Effector memory CD4-positive, alpha-beta T cell (primary cell): ENCODE results near the gene CENPA.

Experiments used
- DNase-seq, 3 donors: peaks; one replicate each; pipeline ENCODE4 v3.0.0-alpha.2; 2020
- H3K27ac ChIP-seq: 2 replicates; pipeline ENCODE4 v1.7.0; 2013; ENCODE audit warnings: mild to moderate bottlenecking, low read length, moderate library complexity; ENCODE audit not compliant: insufficient read depth, poor library complexity, severe bottlenecking
- H3K27me3 ChIP-seq: replicated peaks from 2 replicates; pipeline ENCODE4 v1.7.0; 2013; ENCODE audit warnings: mild to moderate bottlenecking, low read length; ENCODE audit not compliant: insufficient read depth, control insufficient read depth, poor library complexity, severe bottlenecking
- H3K36me3 ChIP-seq: 2 replicates; pipeline ENCODE4 v1.7.0; 2013; ENCODE audit warnings: mild to moderate bottlenecking, low read length, moderate library complexity; ENCODE audit not compliant: control insufficient read depth, insufficient read depth
- H3K4me1 ChIP-seq: 2 replicates; pipeline ENCODE4 v1.7.0; 2013; ENCODE audit warnings: low read length, mild to moderate bottlenecking; ENCODE audit not compliant: control insufficient read depth, insufficient read depth, poor library complexity, severe bottlenecking
- H3K4me3 ChIP-seq: 2 replicates; pipeline ENCODE4 v1.7.0; 2013; ENCODE audit warnings: low read length, low read depth, mild to moderate bottlenecking; ENCODE audit not compliant: insufficient read depth, poor library complexity, severe bottlenecking
- H3K9me3 ChIP-seq: 2 replicates; pipeline ENCODE4 v1.7.0; 2013; ENCODE audit warnings: mild to moderate bottlenecking, low read length, moderate library complexity; ENCODE audit not compliant: control insufficient read depth

The CENPA gene

DNA sequence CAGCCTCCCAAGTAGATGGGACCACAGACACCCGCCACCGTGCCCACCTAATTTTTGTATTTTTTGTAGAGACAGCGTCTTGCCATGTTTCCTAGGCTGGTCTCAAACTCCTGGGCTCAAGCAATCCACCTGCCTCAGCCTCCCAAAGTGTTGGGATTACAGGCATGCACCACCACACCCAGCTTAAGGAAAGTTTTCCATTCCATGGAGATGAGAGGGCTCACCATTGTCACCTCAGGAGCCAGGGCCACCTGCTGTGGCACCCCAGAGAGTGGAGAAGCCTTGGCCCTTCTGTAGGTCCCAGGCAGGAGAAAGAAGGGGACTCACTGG lies 17.1 kb upstream of the CENPA start:
- Histone ChIP-seq H3K27me3 (no peaks in the 10 kb centered on the region), H3K4me1 (peaks cover 30% of the 10 kb centered on the region), H3K4me3 (no peak overlapping the region), H3K9me3 (no peaks in the 10 kb centered on the region), H3K36me3 (no peaks in the 10 kb centered on the region), H3K27ac (no peak overlapping the region)
- no peak for DNase-seq

DNA sequence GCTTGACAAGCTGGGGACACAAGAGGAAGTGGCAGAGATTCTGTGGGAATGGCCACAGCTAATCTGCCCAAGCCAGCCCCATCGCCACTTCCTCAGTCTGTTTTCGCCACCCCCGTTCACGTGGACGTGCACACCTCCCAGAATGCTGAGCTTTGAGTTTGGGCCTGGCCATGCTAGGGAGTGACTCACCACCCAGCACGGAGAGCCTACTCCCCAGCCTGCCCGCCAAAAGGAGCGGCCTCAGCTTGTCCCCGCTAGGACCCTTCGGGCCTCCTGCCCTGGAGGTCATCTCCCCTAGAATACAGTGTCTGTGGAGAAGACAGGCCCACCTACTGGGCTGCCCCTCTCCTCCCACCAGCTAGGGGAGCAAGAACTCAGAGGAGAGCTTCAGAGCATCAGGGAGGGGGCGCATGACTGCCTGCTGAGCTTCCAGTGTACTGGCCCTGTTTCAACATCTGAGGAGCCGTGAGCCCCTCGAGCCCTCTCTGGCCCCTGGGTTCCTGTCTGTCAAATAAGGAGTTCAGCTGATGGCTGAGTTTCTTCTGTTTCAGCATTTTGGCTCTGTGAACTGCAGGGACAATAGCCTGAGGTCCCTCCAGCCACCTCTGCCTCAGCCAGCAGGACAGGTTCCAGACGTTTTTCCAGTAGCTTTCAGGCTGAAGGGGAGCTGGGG lies 16.6 kb upstream of the CENPA start:
- Histone ChIP-seq H3K4me3 (no peak overlapping the region), H3K27ac (peak overlapping the region; percentile 18), H3K9me3 (no peaks in the 10 kb centered on the region), H3K4me1 (peaks cover 30% of the 10 kb centered on the region), H3K27me3 (no peaks in the 10 kb centered on the region), H3K36me3 (no peaks in the 10 kb centered on the region)
- DNase-seq: no peak

DNA sequence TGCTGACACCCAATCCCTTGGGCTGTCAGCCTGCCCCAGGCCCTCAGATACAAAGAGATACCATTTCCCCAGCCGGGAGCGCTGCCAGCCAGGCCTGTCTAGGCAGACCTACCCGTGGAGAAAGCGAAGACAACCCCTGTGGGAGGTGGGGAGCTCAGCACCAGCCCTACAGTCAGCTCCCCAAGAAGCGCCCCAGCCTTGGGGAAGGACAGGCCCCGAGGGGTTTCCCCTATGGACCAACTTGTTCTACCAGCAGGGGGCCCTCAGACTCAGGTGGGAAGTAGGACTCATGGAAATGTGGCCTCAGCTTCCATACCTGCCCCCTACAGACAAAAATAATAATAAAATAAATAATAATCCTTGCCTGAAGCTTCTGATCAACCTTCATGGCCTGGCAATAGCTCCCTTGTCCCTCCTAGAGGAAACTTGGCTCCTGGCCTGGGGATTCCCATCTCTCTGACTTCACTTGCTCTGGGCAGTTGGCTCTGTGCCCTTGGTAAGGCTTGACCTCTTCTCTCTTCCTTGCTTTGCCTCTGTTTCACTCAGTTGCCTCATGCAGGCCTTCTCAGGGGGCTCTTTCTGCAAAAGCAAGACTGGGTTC lies 14.8 kb upstream of the CENPA start:
- Histone ChIP-seq H3K36me3 (peaks cover 14% of the 10 kb centered on the region), H3K4me3 (no peak overlapping the region), H3K27ac (peak overlapping the region; percentile 37), H3K4me1 (peaks cover 16% of the 10 kb centered on the region), H3K9me3 (no peaks in the 10 kb centered on the region), H3K27me3 (no peaks in the 10 kb centered on the region)
- peak in 1 of 3 donors; percentile 17 for DNase-seq

DNA sequence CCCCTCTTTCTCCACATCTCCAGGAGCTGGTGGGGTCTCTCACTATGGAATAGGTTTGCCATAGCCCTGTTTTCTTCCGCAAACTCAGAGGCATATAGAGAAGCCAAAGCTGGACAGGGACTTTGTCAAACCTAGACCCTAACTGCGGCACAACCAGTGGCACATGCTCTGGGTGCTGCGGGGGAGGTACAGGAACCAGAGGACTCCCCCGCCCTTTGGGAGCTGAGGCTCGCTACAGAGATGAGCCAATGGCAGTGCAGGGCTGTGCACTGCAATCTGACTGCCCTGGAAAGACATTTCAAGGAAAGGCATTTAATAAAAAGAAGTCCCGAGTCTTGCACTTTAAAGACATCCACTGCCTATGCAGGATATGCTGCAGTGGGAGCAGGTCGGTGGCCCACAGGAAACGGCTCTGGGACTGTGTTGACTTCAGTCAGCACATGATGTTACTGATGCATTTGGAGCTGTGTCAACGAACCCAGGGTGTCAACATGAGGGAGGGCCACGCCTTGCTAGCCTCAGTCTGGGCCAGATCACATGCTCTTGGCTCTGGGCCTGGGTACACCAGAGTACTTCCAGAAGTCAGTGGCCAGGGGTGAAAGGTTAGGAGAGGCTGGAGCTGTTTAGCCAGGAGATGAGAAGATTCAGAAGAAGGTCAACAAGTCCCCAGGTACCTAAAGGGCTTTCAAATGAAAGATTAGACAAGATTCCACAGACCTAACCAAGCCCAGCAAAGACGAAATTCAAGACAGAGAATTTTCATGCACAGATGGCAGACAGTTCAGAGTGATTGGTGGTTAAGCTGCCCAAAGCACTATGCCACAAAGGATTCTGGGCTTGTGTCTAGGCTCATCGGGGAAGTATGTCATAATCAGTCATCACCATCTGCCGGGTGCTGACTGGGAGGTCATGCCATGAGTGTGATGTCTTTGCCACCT lies 13.5 kb upstream of the CENPA start:
- Histone ChIP-seq H3K4me3 (no peak overlapping the region), H3K9me3 (no peaks in the 10 kb centered on the region), H3K27ac (peak overlapping the region; percentile 37), H3K36me3 (peaks cover 22% of the 10 kb centered on the region), H3K4me1 (peaks cover 11% of the 10 kb centered on the region), H3K27me3 (no peaks in the 10 kb centered on the region)
- DNase-seq: no peak

DNA sequence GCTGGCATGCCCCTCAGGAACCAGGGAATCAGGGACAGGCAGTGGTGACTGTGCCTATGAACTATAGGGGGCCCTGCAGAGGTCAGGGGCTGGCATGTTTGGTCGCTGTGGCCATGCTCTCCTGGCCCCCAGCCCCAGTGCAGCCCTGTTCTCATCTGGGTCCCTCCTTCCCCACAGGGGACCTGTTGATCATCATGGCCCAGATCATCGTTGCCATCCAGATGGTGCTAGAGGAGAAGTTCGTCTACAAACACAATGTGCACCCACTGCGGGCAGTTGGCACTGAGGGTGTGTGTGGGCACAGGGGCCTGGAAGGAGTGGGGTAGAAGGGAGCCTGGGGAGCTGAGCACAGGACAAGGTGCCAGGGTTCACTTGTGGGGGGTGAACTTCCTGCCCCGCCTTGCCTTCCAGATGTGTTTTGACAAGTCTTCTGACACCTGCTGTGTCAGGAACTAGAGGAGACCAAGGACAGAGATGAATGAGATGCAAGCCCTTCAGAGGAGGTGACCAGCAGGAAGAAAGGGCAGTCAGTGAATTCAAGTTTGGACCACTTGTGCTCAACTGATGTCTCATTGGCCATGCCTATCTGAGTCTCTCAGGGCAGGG lies 9.6 kb upstream of the CENPA start:
- Histone ChIP-seq H3K9me3 (no peaks in the 10 kb centered on the region), H3K27ac (no peak overlapping the region), H3K4me3 (no peak overlapping the region), H3K36me3 (peaks cover 54% of the 10 kb centered on the region), H3K27me3 (no peaks in the 10 kb centered on the region), H3K4me1 (peaks cover 7% of the 10 kb centered on the region)
- no peak for DNase-seq

DNA sequence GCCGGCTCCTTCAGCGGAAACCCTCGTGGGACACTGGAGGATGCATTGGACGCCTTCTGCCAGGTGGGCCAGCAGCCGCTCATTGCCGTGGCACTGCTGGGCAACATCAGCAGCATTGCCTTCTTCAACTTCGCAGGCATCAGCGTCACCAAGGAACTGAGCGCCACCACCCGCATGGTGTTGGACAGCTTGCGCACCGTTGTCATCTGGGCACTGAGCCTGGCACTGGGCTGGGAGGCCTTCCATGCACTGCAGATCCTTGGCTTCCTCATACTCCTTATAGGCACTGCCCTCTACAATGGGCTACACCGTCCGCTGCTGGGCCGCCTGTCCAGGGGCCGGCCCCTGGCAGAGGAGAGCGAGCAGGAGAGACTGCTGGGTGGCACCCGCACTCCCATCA lies 7.8 kb upstream of the CENPA start:
- DNase-seq: no peak
- Histone ChIP-seq H3K4me3 (no peak overlapping the region), H3K36me3 (peaks cover 54% of the 10 kb centered on the region), H3K27me3 (no peaks in the 10 kb centered on the region), H3K27ac (no peak overlapping the region), H3K4me1 (no peaks in the 10 kb centered on the region), H3K9me3 (no peaks in the 10 kb centered on the region)

DNA sequence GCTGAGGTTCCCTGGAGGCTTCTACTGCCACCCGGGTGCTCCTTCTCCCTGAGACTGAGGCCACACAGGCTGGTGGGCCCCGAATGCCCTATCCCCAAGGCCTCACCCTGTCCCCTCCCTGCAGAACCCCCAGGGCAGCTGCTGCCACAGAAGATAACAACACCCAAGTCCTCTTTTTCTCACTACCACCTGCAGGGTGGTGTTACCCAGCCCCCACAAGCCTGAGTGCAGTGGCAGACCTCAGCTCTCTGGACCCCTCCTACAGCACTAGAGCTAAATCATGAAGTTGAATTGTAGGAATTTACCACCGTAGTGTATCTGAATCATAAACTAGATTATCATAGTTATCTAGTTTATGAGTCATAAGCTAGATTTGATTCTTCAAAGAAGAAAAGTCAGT lies 7.3 kb upstream of the CENPA start:
- Histone ChIP-seq H3K4me3 (no peak overlapping the region), H3K9me3 (no peaks in the 10 kb centered on the region), H3K27ac (no peak overlapping the region), H3K4me1 (no peaks in the 10 kb centered on the region), H3K27me3 (no peaks in the 10 kb centered on the region), H3K36me3 (peaks cover 54% of the 10 kb centered on the region)
- DNase-seq: no peak

DNA sequence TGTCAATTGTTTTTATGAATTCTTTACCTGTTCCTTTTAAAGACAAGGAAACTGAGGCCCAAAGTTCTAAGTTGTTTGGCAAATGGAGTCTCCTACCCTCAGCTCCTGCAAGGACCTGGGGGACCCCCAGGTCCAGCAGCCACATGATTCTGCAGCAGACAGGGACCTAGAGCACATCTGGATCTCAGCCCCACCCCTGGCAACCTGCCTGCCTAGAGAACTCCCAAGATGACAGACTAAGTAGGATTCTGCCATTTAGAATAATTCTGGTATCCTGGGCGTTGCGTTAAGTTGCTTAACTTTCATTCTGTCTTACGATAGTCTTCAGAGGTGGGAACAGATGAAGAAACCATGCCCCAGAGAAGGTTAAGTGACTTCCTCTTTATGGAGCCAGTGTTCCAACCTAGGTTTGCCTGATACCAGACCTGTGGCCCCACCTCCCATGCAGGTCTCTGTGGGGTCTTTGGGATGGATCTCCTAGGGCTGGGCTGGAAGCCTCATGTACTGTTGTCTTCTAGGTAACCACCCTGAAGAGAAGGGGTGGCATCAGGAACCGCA lies 5.6 kb upstream of the CENPA start:
- H3K4me3 ChIP-seq: no peak overlapping the region
- peaks cover 48% of the 10 kb centered on the region for H3K36me3 ChIP-seq
- H3K4me1 ChIP-seq: peaks cover 6% of the 10 kb centered on the region
- H3K27me3 ChIP-seq: no peaks in the 10 kb centered on the region
- no peak for DNase-seq
- no peak overlapping the region for H3K27ac ChIP-seq
- no peaks in the 10 kb centered on the region for H3K9me3 ChIP-seq

DNA sequence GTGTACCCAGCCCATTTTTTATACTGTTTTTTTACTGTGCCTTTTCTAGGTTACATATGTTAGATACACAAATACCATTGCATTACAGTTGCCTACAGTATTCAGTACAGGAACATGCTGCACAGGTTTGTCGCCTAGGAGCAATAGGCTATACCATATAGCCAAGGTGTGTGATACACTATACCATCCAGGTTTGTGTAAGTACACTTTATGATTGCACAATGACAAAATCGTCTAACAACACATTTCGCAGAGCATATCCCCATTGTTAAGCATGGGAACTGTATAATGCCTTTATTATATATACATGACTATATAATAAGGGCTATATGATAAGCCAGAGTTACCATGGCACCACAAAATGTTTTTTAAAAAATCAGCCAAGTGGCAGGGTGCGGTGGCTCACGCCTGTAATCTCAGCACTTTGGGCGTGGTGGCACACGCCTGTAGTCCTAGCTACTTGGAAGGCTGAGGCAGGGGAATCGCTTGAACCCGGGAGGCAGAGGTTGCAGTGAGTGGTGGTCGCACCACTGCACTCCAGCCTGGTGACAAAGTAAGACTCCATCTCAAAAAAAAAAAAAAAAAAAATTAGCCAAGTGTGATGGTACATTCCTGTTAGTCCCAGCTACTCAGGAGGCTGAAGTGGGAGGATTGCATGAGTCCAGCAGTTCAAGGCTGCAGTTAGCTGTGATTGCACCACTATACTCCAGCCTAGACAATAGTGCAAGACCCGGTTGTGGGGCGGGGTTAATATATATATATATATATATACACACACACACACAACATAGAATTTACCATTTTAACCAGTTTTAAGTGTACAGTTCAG lies 2.8 kb upstream of the CENPA start:
- Histone ChIP-seq H3K27ac (no peak overlapping the region), H3K4me1 (peaks cover 7% of the 10 kb centered on the region), H3K27me3 (no peaks in the 10 kb centered on the region), H3K36me3 (peaks cover 24% of the 10 kb centered on the region), H3K4me3 (no peak overlapping the region), H3K9me3 (no peaks in the 10 kb centered on the region)
- no peak for DNase-seq
